Left ventricle myocardium inferior (tissue), 1 donor: ENCODE measurements around the gene AP1G1. TPM values are rescaled to one million over a fixed set of nuclear protein-coding genes. Genes with fewer than 3 reads are reported as not detected.

ENCODE experiments used
- DNase-seq: peaks from one replicate; pipeline ENCODE4 v3.0.0-alpha.2; 2020
- H3K27ac ChIP-seq: fragments of 200-600 bp; replicated peaks from 2 replicates; pipeline ENCODE4 v1.8.0; 2021
- H3K27me3 ChIP-seq: fragments of 200-600 bp; 2 replicates; pipeline ENCODE4 v1.8.0; 2021; ENCODE audit warnings: low read depth
- H3K36me3 ChIP-seq: fragments of 200-600 bp; 2 replicates; pipeline ENCODE4 v1.8.0; 2021
- H3K4me1 ChIP-seq: fragments of 200-600 bp; 2 replicates; pipeline ENCODE4 v1.8.0; 2021
- H3K4me3 ChIP-seq: fragments of 200-600 bp; 2 replicates; pipeline ENCODE4 v1.8.0; 2021; ENCODE audit warnings: mild to moderate bottlenecking, moderate library complexity
- H3K9me3 ChIP-seq: fragments of 200-600 bp; replicated peaks from 2 replicates; pipeline ENCODE4 v1.8.0; 2021
- intact Hi-C: fragments of 100-400 bp; cut with micrococcal nuclease; formaldehyde crosslinking; loops from one replicate; pipeline ENCODE4 v1.11.0; 2022
- total RNA-seq: library from RNA; stranded (reverse); fragmentation: NEBNext Ultra II Directional; extraction: Animal tissue kit (Norgen Biotek cat#: 25700); gene quantifications from one replicate; pipeline ENCODE4 v1.2.1, GENCODE V29; 2021
- TF ChIP-seq, protein P1 (sequence below): fragments of 200-600 bp; IDR thresholded peaks from 2 replicates; pipeline ENCODE4 v1.8.0; 2021; ENCODE audit warnings: antibody characterized with exemption, mild to moderate bottlenecking, borderline replicate concordance
- donor health status: DM: no; HTN: yes; CAD: no; lungs with severe emphysema.

The AP1G1 gene
- total RNA-seq, 1 donor from 2014 or later: 30.7 TPM

DNA sequence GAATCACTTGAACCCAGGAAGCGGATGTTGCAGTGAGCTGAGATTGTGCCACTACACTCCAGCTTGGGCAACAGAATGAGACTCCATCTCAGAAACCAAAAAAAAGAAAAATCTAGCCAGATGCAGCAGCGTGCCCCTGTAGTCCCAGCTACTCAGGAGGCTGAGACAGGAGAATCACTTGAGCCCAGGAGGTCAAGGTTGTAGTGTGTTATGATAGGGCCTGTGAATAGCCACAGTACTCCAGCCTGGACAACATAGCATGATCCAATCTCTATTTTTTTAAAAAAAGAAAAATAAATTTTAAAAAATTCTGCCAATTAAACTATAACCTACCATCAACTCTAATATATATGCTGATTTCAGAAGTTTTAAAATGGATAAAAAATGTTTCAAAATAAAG lies 99.9 kb downstream of the AP1G1 start:
- intact Hi-C loops: no loop called here

DNA sequence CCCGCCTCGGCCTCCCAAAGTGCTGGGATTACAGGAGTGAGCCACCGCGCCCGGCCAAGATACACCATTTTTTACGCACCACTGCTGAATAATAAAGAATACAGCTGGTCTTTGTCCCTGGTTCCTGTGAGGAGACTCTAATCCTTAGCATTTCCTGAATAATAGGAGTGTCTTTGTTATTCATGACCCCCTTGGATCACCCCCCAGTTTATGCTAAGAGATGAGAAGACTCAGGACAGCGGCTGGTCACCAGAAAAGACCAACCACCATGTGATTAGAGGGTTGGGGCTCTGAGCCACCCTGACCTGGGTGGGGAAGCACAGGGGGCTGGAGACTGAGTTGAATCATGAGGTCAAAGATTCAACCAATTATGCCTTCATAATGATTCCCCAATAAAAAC lies 101.4 kb downstream of the AP1G1 start:
- Histone ChIP-seq H3K4me1 (peaks cover 6% of the 10 kb centered on the region), H3K27me3 (no peaks in the 10 kb centered on the region), H3K27ac (no peak overlapping the region), H3K4me3 (no peak overlapping the region), H3K36me3 (peaks cover under 1% of the 10 kb centered on the region), H3K9me3 (no peaks in the 10 kb centered on the region)
- no peak for DNase-seq
- TF ChIP-seq, protein P1, sequence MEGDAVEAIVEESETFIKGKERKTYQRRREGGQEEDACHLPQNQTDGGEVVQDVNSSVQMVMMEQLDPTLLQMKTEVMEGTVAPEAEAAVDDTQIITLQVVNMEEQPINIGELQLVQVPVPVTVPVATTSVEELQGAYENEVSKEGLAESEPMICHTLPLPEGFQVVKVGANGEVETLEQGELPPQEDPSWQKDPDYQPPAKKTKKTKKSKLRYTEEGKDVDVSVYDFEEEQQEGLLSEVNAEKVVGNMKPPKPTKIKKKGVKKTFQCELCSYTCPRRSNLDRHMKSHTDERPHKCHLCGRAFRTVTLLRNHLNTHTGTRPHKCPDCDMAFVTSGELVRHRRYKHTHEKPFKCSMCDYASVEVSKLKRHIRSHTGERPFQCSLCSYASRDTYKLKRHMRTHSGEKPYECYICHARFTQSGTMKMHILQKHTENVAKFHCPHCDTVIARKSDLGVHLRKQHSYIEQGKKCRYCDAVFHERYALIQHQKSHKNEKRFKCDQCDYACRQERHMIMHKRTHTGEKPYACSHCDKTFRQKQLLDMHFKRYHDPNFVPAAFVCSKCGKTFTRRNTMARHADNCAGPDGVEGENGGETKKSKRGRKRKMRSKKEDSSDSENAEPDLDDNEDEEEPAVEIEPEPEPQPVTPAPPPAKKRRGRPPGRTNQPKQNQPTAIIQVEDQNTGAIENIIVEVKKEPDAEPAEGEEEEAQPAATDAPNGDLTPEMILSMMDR: no peak
- intact Hi-C loops: no loop called here

More for the DNA sequence above, 99.9 kb downstream of the AP1G1 start:
- H3K36me3 ChIP-seq: no peaks in the 10 kb centered on the region
- DNase-seq: no peak
- no peaks in the 10 kb centered on the region for H3K9me3 ChIP-seq
- no peak overlapping the region for H3K27ac ChIP-seq
- TF ChIP-seq, protein P1: no peak
- no peak overlapping the region for H3K4me3 ChIP-seq
- H3K27me3 ChIP-seq: no peaks in the 10 kb centered on the region
- peaks cover 6% of the 10 kb centered on the region for H3K4me1 ChIP-seq

DNA sequence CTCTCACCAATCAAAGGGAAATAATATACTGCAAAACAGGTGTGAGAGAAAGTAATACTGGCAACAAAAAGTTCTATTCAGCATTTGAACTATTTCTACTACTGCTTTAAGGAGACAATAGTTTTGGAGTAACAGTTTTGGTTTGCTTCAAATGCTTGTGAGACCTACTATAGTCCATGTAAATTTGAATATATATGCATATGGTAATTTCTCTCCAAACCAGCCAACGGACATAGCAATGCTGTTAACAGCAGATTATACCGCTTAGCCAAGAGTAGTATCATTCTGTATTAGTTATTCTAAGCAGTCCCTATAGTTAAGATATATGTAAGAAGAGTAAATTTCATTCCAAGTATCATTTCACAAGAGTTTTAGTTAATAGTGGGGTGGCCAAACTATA lies 102.6 kb downstream of the AP1G1 start:
- intact Hi-C loops: no loop called here
- Histone ChIP-seq H3K4me3 (no peak overlapping the region), H3K4me1 (peaks cover 6% of the 10 kb centered on the region), H3K36me3 (peaks cover 11% of the 10 kb centered on the region), H3K27ac (no peak overlapping the region), H3K9me3 (no peaks in the 10 kb centered on the region), H3K27me3 (no peaks in the 10 kb centered on the region)
- no peak for DNase-seq
- TF ChIP-seq, protein P1: no peak

DNA sequence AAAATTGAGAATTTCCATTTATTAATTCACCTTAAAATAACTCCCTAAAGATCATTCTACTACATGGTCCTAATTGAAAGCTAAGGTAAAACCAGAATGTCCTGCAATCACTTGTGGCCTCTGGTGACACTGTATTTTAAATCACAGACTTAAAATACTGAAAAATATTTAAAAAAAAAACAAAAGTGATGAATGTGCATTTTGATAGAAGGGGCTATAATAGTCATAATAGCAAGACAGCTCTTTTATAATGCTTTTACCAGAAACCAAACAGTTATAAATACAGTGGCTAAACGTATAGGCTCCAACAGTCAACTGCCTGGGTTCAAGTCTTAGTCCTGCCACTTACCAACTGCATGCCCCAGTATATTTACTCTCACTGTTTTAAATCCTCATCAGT lies 105.3 kb downstream of the AP1G1 start:
- DNase-seq: no peak
- intact Hi-C loops: no loop called here
- Histone ChIP-seq H3K36me3 (peaks cover 15% of the 10 kb centered on the region), H3K4me3 (no peak overlapping the region), H3K9me3 (no peaks in the 10 kb centered on the region), H3K27ac (no peak overlapping the region), H3K4me1 (no peaks in the 10 kb centered on the region), H3K27me3 (no peaks in the 10 kb centered on the region)
- TF ChIP-seq, protein P1: no peak

DNA sequence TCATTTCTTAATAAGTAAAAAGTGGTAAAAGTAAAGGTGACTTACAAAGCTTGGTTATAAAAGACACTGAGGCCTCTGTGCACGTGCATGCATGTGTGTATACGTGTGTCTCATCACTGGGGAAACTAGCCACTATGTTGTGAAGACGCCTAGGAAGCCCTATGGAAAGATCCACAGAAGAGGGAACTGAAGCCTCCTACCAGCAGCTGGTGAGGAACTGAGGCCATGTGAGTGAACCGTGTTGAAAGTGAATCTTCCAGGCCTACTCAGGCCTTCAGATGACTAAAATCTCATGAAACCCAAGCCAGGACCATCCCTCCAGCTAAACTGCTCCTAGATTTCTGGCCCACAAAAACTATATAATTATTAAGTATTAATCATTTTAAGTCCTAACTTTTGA lies 107.8 kb downstream of the AP1G1 start:
- DNase-seq: no peak
- intact Hi-C loops: no loop called here
- TF ChIP-seq, protein P1: no peak
- Histone ChIP-seq H3K4me3 (no peak overlapping the region), H3K4me1 (no peaks in the 10 kb centered on the region), H3K9me3 (no peaks in the 10 kb centered on the region), H3K27me3 (no peaks in the 10 kb centered on the region), H3K27ac (no peak overlapping the region), H3K36me3 (peaks cover 15% of the 10 kb centered on the region)

DNA sequence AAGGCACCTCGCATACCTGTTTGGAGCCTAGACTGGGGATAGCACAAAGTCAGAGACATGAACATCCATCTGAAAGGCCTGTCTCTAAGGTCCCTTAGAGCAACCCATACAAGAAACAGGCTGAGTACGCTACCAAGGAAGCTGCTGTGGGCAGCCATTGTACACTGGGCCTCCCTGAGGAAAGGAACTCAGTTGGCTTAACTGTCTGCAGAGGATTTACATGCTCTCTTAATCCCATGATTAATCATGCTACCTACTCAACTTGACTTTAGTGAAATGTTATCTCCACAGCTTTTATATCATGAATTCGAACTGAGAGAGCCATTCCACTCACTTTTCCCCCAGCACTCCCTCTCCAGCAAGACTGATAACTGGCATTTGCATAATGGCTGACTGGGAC lies 110.1 kb downstream of the AP1G1 start:
- intact Hi-C loops: no loop called here
- Histone ChIP-seq H3K27me3 (no peaks in the 10 kb centered on the region), H3K4me3 (no peak overlapping the region), H3K9me3 (no peaks in the 10 kb centered on the region), H3K27ac (no peak overlapping the region), H3K4me1 (no peaks in the 10 kb centered on the region), H3K36me3 (peaks cover 15% of the 10 kb centered on the region)
- TF ChIP-seq, protein P1: no peak
- no peak for DNase-seq
